Upper lobe of right lung (tissue), 1 donor: Measurements from ENCODE around the gene SLC6A6. TPM values are rescaled to one million over a fixed set of nuclear protein-coding genes. Genes with fewer than 3 reads are reported as not detected.

ENCODE experiments used
- ATAC-seq: fragments of 200-7000 bp; cut with Tn5 transposase; one replicate; pipeline ENCODE4 v1.9.1; 2020; ENCODE audit warnings: mild to moderate bottlenecking, moderate library complexity
- DNase-seq: peaks from one replicate; pipeline ENCODE4 v3.0.0-alpha.2; 2020
- H3K27ac ChIP-seq: fragments of 200-600 bp; one replicate; pipeline ENCODE4 v1.8.0; 2022
- H3K27me3 ChIP-seq: fragments of 200-600 bp; one replicate; pipeline ENCODE4 v1.8.0; 2022; ENCODE audit warnings: mild to moderate bottlenecking
- H3K36me3 ChIP-seq: fragments of 200-600 bp; one replicate; pipeline ENCODE4 v1.8.0; 2022
- H3K4me1 ChIP-seq: fragments of 200-600 bp; one replicate; pipeline ENCODE4 v1.8.0; 2022
- H3K4me3 ChIP-seq: fragments of 200-600 bp; one replicate; pipeline ENCODE4 v1.8.0; 2022; ENCODE audit warnings: mild to moderate bottlenecking
- H3K9me3 ChIP-seq: fragments of 200-600 bp; one replicate; pipeline ENCODE4 v1.8.0; 2022
- intact Hi-C: fragments of 100-400 bp; cut with DNase I; formaldehyde crosslinking; loops from one replicate; pipeline ENCODE4 v1.11.0; 2022
- total RNA-seq: library from RNA; stranded (reverse); fragmentation: NEBNext Ultra II Directional; extraction: Animal tissue kit (Norgen Biotek cat#: 25700); gene quantifications from one replicate; pipeline ENCODE4 v1.2.1, GENCODE V29; 2021
- TF ChIP-seq, protein P1 (sequence below): fragments of 200-600 bp; IDR thresholded peaks from one replicate; pipeline ENCODE4 v1.8.0; 2022; ENCODE audit warnings: antibody characterized with exemption
- donor health status: DM: no; HTN: yes; CAD: no; lungs with severe emphysema.

Gene SLC6A6
- total RNA-seq, 1 donor from 2014 or later, result 54.3 TPM

DNA sequence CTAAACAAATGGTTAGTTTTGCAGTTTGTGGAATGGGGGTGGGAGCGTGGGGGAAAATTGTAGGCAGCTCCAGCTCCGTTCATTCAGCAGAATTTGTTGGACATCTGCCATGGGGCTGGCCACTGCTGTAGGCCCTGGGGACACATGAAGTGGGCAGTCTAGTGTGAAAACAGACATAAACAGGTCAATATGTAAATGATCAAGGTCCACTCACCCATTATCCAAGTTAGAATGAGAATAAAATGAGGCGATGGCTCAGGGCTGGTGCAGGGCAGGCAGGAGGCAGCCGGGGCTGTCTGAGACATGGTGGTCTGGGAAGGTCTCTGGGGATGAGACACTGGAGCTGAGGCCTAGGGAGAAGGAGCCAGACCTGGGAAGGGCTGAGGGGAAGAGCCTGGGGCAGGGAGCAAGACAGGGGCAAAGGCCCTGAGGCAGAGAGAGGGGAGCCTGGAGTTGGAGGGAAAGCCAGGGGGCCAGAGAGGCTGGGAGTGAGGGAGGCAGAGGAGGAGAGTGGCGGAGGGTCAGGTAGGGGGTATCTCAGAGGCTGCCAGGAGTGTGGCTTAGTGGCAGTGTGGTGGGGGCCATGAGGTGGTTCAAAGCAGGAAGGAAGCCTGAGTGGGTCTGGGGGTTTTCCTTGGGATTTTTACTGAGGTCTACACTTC, 6.2 kb upstream of the SLC6A6 start:
- Histone ChIP-seq H3K4me3 (no peak overlapping the region), H3K9me3 (no peaks in the 10 kb centered on the region), H3K27me3 (no peaks in the 10 kb centered on the region), H3K36me3 (no peaks in the 10 kb centered on the region), H3K27ac (no peak overlapping the region), H3K4me1 (peaks cover 4% of the 10 kb centered on the region)
- ATAC-seq (no peak), DNase-seq (no peak)
- intact Hi-C loops, result no loop called here
- TF ChIP-seq, protein P1, sequence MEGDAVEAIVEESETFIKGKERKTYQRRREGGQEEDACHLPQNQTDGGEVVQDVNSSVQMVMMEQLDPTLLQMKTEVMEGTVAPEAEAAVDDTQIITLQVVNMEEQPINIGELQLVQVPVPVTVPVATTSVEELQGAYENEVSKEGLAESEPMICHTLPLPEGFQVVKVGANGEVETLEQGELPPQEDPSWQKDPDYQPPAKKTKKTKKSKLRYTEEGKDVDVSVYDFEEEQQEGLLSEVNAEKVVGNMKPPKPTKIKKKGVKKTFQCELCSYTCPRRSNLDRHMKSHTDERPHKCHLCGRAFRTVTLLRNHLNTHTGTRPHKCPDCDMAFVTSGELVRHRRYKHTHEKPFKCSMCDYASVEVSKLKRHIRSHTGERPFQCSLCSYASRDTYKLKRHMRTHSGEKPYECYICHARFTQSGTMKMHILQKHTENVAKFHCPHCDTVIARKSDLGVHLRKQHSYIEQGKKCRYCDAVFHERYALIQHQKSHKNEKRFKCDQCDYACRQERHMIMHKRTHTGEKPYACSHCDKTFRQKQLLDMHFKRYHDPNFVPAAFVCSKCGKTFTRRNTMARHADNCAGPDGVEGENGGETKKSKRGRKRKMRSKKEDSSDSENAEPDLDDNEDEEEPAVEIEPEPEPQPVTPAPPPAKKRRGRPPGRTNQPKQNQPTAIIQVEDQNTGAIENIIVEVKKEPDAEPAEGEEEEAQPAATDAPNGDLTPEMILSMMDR, result no peak

DNA sequence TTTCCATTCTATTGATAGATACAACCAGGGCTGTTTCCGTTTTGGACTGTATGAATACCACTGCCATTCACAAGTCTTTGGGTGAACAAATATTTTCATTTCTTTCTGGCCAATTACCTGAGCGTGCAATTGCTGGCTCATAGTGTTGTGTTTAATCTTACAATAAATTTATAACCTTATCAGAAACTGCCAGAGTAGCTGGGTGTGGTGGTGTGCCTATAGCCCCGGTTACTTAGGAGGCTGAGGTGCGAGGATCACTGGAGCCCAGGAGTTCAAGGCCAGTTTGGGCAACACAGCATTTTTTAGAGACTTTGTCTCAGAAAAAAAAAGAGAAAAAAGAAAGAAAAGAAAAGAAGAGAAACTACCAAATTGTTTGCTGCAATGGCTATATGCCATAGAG, 5.4 kb upstream of the SLC6A6 start:
- Histone ChIP-seq H3K4me3 (no peak overlapping the region), H3K9me3 (no peaks in the 10 kb centered on the region), H3K4me1 (no peaks in the 10 kb centered on the region), H3K27ac (no peak overlapping the region), H3K27me3 (no peaks in the 10 kb centered on the region), H3K36me3 (no peaks in the 10 kb centered on the region)
- TF ChIP-seq, protein P1, result no peak
- DNase-seq (no peak), ATAC-seq (no peak)
- intact Hi-C loops, result no loop called here

DNA sequence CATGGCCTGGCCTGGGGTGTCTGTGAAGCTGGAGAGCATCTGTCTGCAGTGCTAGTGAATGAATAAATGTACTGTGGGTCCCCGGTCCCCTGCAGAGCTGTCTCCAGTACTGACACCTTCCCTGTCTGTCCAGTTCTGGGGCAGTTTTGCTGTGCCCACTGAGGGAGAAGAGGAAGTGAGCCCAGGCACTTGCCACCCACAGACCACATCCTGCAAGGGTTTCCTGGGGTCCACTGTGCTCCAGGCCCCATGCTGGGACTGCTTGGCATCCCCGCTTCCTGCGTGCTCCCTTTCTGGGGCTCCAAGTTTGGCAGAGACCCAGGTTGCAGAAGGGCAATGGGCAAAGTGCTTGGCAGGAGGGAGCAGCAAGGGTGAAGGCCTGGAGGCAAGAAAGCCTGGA, 4.9 kb upstream of the SLC6A6 start:
- DNase-seq (peak; percentile 71), ATAC-seq (peak; percentile 32)
- no peak overlapping the region for H3K27ac ChIP-seq
- TF ChIP-seq, protein P1, result no peak
- H3K36me3 ChIP-seq, result no peaks in the 10 kb centered on the region
- no peak overlapping the region for H3K4me3 ChIP-seq
- no peaks in the 10 kb centered on the region for H3K9me3 ChIP-seq
- H3K4me1 ChIP-seq, result no peaks in the 10 kb centered on the region
- no peaks in the 10 kb centered on the region for H3K27me3 ChIP-seq
- intact Hi-C loops, result no loop called here

DNA sequence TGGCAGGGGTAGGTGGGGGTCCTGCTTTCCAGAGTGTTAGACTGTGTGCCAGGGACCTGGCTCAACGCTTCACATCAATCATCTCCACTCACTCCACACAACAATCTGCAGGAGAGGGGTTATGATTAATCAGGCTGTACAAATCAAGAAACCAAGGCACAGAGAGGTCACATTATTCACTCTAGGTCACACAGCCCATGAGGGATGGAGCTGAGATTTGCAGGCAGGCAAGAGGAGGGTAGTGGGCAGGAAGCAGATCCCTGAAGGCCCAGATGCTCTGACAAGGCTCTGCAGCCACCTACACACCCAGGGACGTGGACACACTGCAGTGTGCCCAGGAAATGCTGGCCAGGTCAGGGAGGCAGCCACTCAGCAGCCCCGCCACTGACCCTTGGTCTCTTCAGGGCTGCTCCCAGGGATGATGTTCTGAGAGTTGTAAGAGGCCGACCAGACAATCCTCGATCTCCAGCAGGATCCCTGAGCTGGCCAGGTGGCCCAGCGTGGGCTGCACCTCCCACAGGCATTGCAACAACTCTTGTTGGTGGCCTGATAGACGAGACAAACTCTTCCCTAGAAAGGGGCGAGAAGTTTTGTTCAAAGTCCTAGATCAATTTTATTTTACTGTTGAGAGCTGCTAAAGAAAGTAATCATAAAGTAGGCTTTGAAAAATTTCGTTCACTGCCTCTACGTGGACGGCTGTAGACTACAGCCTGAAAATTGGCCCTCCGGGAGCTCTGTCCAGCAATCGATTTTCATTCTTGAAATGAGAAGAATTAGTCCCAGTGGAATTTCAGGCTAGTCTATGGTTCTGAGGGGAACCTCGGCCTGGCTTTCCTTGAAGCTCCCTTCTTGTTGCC, 4.2 kb upstream of the SLC6A6 start:
- no peaks in the 10 kb centered on the region for H3K4me1 ChIP-seq
- TF ChIP-seq, protein P1, result no peak
- H3K27me3 ChIP-seq, result no peaks in the 10 kb centered on the region
- H3K9me3 ChIP-seq, result no peaks in the 10 kb centered on the region
- no peak overlapping the region for H3K4me3 ChIP-seq
- no peaks in the 10 kb centered on the region for H3K36me3 ChIP-seq
- H3K27ac ChIP-seq, result no peak overlapping the region
- intact Hi-C loops, result no loop called here
- no peak for ATAC-seq
- DNase-seq, result no peak

DNA sequence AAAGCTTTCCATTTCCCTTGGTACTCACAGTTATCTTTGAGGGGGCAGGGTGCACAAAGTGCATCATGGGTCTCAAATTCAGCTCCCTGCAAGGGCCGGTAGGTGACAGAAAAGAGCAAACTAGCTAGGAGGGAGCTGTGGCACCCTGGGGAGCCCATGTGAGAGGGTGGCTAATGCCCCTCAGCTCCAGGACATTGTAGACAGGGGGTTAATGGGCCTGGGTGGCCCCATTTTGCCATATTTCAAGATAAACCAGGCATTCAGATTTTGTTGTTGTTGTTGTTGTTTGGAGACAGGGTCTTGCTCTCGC, 3.7 kb upstream of the SLC6A6 start:
- no peak overlapping the region for H3K27ac ChIP-seq
- intact Hi-C loops, result no loop called here
- ATAC-seq (no peak), DNase-seq (no peak)
- no peaks in the 10 kb centered on the region for H3K36me3 ChIP-seq
- no peak overlapping the region for H3K4me3 ChIP-seq
- H3K4me1 ChIP-seq, result peaks cover 6% of the 10 kb centered on the region
- TF ChIP-seq, protein P1, result no peak
- no peaks in the 10 kb centered on the region for H3K9me3 ChIP-seq
- H3K27me3 ChIP-seq, result no peaks in the 10 kb centered on the region
